HG02798 (cell line): Measurements from ENCODE around the gene PCED1A.
A peak's percentile ranks its signal among the peaks of the same experiment; 100 is the strongest.

Experiments
- ATAC-seq: cut with Tn5 transposase; IDR thresholded peaks from one replicate; pipeline ENCODE4 v1.9.1; 2021; ENCODE audit warnings: mild to moderate bottlenecking; ENCODE audit not compliant: unreplicated experiment, poor library complexity

The PCED1A gene

GRCh38 chr20:2867081-2867864 lies 26.8 kb upstream of the PCED1A start:
- no peak for ATAC-seq

GRCh38 chr20:2866236-2866635 lies 25.8 kb upstream of the PCED1A start:
- ATAC-seq, result no peak

GRCh38 chr20:2865630-2866029 lies 25.2 kb upstream of the PCED1A start:
- no peak for ATAC-seq

GRCh38 chr20:2865101-2865500 lies 24.6 kb upstream of the PCED1A start:
- ATAC-seq, result no peak

- no peak for ATAC-seq
Measured at GRCh38 chr20:2864626-2865025, 24.2 kb upstream of the PCED1A start.

- ATAC-seq, result no peak
Measured at GRCh38 chr20:2859330-2860121, 19.1 kb upstream of the PCED1A start.

GRCh38 chr20:2858591-2858990 lies 18.1 kb upstream of the PCED1A start:
- no peak for ATAC-seq

GRCh38 chr20:2851086-2851485 lies 10.6 kb upstream of the PCED1A start:
- no peak for ATAC-seq

GRCh38 chr20:2849529-2849928 lies 9.1 kb upstream of the PCED1A start:
- ATAC-seq, result no peak

GRCh38 chr20:2847802-2848201 lies 7.3 kb upstream of the PCED1A start:
- ATAC-seq, result no peak

- ATAC-seq, result no peak
Measured at GRCh38 chr20:2846698-2847097, 6.2 kb upstream of the PCED1A start.

- no peak for ATAC-seq
Measured at GRCh38 chr20:2845607-2846006, 5.2 kb upstream of the PCED1A start.

- peak; percentile 32 for ATAC-seq
Measured at GRCh38 chr20:2840967-2841531, 594 bp upstream of the PCED1A start.

GRCh38 chr20:2839732-2840137 lies 720 bp downstream of the PCED1A start:
- no peak for ATAC-seq

- ATAC-seq, result no peak
Measured at GRCh38 chr20:2838847-2839671, 1.4 kb downstream of the PCED1A start.

- ATAC-seq, result no peak
Measured at GRCh38 chr20:2838170-2838797, 2.2 kb downstream of the PCED1A start.

- no peak for ATAC-seq
Measured at GRCh38 chr20:2837221-2837960, 3.1 kb downstream of the PCED1A start.

- no peak for ATAC-seq
Measured at GRCh38 chr20:2836035-2836434, 4.4 kb downstream of the PCED1A start.

- ATAC-seq, result no peak
Measured at GRCh38 chr20:2835331-2835796, 5.1 kb downstream of the PCED1A start.
